Left renal pelvis (tissue), 4 donors: ENCODE results near the gene BIN1. TPM values are rescaled to one million over a fixed set of nuclear protein-coding genes. Genes with fewer than 3 reads are reported as not detected.

ENCODE experiments used
- DNase-seq, 4 donors: peaks; one replicate each; pipeline ENCODE4 v3.0.0-alpha.2; 2013; ENCODE audit warnings: low read depth in 4 of 4, low spot score in 3 of 4
- polyA plus RNA-seq, 4 donors: library from polyadenylated mRNA; unstranded; fragments of 120-200 nt; gene quantifications; one replicate each; pipeline ENCODE4 v1.2.1, GENCODE V29; 2013; ENCODE audit not compliant: insufficient read length in 4 of 4

Gene BIN1
- polyA plus RNA-seq, 4 donors: 77.2 to 128 (median 93.0) TPM

DNA sequence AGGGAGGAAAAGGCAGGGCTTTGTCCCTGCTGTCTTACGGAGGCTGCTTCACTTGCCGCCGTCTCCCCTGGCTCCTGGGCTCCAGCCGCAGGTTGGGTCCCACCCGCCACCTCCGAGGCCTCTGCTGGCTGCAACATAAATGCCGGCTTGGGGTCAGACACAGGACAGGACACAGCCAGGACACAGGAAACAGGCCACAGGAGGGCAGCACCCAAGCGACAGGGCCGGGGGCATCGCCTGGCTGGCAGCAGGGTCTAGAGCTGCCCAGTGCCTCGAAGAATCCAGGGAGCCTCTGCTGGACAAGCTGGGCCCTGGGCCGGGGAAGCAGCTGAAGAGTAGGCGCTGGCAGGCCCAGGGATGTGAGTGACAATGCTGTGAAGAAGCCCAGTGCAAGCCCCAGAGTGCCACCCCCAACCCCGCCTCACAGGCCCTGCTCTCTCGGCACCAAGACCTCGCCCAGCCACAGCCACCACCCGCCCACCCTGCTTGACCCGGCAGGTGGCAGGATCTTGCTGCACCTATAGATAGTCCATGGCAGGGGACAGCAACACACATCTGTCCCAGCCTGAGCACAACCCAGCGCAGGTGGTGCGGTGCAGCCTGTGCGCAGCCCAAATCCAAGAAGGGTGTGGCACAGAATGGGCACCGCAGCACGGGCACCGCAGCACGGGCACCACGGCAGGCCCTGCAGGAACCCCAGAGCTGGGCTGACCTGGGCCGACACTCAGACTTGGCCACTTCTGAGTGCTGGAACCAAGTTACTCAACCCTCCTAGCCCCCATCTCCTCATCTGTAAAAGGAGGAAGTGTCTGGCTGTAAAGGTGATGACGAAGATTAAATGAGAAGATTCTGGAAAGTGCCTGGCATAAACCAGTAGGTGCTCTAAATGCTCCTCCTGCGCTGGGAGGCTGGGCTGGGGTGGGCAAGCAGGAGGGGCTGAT lies 55.6 kb downstream of the BIN1 start:
- DNase-seq: no peak

DNA sequence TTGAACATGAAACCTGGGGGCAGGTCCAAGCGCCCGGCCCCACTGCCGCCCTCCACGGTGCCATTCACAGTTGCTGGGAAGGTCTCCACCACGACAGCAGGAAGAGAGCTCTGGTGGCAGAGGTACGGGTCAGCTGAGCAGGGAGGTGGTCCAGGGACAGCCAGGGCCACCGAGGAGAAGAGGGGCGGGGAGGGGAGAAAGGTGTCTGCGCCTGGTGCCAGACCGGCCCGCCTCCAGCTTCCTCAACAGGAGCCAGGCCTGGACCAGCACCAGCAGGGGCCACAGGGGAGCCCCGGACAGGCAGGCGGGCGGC lies 56.2 kb downstream of the BIN1 start:
- DNase-seq: no peak

DNA sequence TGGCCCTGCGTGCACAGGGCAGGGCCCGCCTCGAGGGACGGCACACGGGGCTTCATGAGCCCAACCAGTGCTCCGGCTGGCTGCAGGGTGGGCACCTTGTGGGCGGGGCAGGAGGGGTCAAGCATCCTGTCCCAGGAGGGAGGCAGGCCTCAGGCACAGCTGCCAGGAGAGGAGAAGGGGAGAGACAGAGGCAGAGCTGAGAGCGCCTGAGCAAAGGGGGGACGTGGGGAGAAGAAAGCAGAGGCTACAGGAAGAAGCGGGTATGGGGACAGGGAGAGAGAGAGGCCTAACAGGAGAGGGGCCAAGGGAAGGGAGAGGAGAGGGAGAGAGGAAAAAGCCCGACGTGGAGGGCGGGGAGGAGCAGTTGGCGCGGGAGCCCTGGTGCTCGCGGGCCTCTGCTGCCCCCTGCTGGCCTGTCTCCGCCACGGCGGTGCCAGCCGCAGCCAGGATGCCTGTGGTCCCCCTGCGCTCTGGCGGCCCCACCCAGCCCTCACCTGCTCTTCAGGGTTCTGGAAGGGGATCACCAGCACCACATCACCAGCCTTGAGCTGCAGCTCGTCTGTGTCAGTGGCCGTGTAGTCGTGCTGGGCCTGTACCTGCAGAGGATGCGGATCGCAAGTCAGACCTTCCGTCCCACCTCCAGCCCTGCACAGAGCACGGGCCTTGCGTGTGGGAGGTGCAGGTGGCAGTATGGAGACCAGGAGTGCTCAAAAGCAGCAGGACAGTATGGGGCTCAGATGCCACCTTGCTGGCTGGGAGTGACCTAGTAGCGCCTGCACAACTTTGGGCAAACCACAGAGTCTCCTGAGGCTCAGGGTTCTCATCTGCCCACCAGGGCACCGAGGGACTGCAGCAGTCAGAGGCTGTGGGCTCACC lies 56.8 kb downstream of the BIN1 start:
- peak in 1 of 4 donors; percentile 35 for DNase-seq

- DNase-seq: no peak
These were observed 57.7 kb downstream of the BIN1 start for GRCh38 chr2:127048969-127049897.

- no peak for DNase-seq
These were observed 58.4 kb downstream of the BIN1 start for GRCh38 chr2:127048618-127048935.

DNA sequence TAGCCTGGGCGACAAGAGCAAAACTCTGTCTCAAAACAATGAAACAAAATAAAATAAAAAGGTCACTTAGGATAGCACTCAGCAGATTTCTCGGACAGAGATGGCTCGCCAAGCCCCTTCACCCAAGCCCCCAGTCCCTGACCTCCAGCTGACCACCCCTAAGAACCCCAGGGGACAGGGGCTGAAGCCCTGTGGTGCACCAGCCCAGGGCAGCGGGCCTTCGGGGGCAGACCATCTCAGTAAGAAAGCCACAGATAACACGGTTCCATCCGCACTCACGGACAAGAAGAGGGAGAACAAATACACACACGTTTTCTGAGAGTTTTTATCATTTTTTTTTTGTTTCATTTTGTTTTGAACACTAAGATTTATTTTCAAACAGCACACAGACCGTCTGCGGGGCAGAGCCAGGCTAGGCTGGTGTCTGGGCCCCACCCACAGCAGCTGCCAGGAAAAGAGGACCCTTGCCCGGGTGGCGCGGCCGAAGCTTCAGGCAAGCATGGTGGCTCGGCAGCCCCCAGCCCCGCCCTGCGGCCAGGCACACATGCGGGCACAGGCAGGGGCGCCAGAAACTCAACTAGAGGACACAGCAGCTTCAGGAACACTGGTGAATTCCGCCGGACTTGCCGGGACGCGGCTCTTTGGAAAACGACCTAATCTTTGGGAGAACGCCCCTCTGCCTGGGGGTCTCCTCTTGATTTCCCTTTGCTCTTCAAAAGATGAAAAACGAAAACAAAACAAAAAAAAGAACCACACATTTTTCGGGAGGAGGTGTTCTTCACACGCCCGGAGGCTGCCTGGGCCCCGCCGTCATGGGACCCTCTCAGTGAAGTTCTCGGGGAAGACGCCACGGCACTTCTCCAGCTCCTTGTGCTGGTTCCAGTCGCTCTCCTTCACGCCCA lies 59.0 kb downstream of the BIN1 start:
- DNase-seq: no peak

DNA sequence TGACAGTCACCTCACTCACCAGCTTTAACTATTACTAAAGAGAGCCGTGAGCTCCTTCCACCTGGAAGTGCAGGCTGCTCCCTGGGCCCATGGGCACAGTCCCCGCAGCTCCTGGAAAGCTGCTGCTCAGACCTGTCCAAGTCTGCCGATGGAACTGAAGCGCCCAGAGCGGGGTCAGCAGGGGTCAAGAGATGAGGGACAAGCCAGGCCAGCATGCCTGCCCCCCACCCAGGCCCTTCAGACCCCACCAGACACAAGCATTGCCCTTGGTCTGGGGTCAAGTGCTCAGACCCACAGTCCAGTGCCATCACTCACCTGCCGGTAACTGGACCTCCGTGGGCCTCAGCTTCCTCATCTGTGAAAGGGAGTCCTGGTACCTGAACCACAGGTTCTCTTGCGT lies 59.9 kb downstream of the BIN1 start:
- DNase-seq: no peak

DNA sequence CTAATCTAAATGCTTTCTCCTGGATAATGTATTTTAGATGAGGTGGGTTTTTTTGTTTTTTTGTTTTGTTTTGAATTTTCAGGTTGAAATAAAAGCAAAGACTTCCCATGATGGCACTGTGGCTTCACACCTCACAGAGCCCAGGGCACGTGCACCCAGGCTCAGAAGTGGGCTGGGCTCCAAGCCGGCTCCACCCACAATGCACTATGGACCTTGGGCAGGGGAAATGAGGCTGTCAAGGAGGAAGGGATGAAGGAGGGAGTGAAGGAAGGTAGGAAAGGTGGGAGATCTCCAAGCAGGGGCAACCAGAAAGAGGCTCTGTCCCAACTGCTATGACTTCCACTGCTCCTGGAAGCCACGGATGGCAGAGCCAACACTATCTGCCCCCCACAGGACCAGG lies 60.4 kb downstream of the BIN1 start:
- no peak for DNase-seq

DNA sequence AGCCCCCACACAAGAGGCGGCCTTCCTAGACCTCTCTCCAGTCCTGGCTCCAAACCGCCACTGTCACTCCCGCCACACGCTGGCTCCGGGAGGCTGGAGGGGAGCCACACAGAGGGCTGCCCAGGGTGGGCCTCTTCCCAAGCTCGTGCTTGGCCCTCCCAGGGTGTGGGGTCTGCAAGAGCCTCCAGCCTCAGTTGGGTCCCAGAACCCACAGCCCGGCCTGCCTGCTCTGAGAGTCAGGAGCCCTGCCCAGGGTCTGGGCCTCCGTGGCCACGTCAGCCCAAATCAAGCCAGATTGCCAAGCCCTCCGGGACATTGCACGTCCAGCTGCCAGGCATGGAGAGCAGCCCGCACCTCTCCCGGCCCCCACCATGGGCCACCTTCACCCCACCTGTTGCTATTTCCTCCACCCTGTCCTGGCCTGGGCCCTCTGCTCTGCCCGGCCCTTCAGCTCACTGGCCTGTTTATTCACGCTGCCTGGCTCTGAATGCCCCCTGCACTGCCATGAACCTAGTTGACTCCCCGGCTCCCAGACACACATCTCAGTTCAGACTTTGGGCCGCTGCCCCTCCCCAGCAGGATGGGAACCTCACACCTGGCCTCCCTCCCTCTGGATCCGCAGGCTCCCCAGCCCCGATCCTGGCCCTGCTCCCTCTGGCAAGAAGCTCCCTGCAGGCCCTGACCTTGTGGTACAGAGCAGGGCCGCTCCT lies 61.0 kb downstream of the BIN1 start:
- DNase-seq: no peak

GRCh38 chr2:127044977-127045661 lies 61.8 kb downstream of the BIN1 start:
- DNase-seq: no peak

GRCh38 chr2:127044165-127044718 lies 62.7 kb downstream of the BIN1 start:
- no peak for DNase-seq

- DNase-seq: no peak
These were observed 63.4 kb downstream of the BIN1 start for GRCh38 chr2:127043367-127044164.

DNA sequence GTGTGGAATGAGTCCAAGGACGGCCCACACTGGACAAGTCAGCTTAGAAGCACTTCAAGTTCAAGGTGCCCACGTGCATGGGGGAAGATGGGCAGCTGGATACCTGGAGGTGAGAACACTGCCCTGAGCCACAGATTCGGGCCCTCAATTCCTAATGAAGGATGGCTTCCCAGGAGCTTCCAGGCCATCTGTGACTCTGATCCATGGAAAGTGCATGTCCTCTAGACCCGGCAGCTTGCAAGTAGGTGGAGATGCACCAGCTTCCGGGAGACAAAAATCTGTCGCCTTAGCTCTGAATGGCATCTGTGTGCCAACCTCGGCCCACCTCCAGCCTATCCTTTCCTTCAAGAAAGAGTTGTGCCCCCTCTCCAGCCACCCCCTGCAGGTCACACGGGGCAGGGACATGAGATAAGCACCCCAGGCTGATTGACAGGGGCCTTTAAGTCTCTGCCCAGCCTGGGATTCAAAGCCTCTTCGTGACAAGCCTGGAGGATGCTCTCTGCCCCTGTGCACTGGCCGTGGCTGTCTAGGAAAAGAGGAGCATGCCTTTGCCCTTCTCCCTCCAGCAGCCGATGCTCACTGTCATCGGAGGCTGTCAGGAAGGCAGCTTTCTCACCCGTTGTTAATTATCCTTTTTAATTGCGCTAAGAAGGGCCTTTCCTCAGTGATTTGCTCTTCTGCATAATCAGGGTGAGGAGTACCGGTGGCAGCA lies 65.5 kb downstream of the BIN1 start:
- no peak for DNase-seq

GRCh38 chr2:127040169-127040568 lies 66.8 kb downstream of the BIN1 start:
- no peak for DNase-seq

DNA sequence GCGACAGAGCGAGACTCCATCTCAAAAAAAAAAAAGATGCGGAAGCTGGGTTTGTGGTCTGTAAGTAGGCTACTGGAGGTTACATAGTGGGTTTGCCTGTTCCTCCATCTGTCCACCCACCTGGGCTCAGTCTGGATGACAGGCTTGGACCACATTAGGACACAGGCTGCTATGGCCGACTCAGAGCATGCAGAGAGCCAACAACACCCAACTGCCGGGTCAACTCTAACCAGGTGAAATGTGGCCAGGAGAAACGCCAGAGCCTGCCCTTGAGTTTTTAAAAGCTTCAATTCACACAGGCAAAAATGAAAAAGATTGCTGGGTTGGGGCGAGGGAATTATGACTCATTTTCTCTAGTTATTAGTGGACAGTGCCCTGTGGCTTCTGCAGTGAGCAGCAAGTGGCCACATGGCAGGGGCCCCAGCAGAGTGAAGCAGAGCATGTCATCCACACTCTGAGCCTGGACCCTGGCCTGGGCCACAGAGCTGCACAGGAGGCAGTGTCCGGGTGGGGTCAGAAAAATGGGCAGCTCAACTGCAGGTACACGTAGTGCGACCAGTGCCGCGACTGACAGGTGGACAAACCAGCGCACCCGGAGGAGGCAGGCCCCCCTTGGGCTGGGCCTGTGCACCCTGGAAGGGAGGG lies 67.4 kb downstream of the BIN1 start:
- no peak for DNase-seq

- DNase-seq: no peak
These were observed 69.5 kb downstream of the BIN1 start for GRCh38 chr2:127037476-127037875.
